C4-2B (cell line): Measurements from ENCODE around the gene ELMO3.

ENCODE experiments used
- H3K27ac ChIP-seq: fragments of 450-650 bp; 2 replicates; pipeline ENCODE4 v1.5.1; 2017
- ZFX ChIP-seq: fragments of 450-650 bp; IDR thresholded peaks from 2 replicates; pipeline ENCODE4 v1.6.1; 2017
- TF ChIP-seq, protein P1 (sequence below): fragments of 450-650 bp; conservative IDR thresholded peaks from 2 replicates; pipeline ENCODE4 v1.5.1; 2017; ENCODE audit warnings: mild to moderate bottlenecking

Gene ELMO3, protein sequence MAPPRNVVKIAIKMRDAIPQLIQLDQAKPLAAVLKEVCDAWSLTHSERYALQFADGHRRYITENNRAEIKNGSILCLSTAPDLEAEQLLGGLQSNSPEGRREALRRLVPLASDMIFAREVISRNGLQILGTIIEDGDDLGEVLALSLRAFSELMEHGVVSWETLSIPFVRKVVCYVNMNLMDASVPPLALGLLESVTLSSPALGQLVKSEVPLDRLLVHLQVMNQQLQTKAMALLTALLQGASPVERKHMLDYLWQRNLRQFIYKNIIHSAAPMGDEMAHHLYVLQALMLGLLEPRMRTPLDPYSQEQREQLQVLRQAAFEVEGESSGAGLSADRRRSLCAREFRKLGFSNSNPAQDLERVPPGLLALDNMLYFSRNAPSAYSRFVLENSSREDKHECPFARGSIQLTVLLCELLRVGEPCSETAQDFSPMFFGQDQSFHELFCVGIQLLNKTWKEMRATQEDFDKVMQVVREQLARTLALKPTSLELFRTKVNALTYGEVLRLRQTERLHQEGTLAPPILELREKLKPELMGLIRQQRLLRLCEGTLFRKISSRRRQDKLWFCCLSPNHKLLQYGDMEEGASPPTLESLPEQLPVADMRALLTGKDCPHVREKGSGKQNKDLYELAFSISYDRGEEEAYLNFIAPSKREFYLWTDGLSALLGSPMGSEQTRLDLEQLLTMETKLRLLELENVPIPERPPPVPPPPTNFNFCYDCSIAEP

DNA sequence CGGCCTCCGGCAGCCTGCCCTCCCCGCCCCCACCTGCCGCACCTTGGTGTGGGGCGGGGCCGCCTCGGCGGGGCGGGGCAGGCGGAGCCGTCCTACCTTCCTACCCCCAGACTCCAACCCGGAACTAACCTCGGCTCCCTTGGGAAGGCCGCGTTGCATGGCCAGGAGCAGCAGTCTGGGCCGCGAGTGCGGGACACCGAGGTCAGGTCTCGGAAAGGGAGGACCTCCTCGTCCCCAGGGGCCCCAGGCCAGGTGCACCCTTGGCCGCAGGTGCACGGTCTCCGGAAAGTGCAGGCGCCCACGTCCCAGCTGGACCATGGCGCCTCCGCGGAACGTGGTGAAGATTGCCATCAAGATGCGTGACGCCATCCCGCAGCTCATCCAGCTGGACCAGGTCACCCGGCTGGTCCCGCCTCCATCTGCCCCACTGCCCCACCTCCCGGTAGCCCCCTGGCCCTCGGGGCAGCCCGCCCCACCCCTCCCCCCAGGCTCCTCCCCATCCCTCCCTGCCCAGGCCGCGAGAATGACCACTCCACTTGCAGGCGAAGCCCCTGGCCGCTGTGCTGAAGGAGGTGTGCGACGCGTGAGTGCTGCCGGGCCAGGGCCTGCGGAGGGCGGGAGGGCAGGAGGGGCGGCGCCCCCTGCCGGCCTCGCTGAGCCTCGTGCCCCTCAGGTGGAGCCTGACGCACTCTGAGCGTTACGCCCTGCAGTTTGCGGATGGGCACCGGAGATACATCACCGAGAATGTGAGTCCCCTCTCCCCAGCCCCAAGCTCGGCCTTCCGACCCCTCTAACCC is at the start of gene ELMO3:
ELMO3 (plus strand) TSS at position 121 of the 797 bp plus-strand sequence; CDS start at position 317, 196 bp downstream.
- H3K27ac ChIP-seq = peak within 1 kb of the TSS; percentile 84
- TF ChIP-seq, protein P1, sequence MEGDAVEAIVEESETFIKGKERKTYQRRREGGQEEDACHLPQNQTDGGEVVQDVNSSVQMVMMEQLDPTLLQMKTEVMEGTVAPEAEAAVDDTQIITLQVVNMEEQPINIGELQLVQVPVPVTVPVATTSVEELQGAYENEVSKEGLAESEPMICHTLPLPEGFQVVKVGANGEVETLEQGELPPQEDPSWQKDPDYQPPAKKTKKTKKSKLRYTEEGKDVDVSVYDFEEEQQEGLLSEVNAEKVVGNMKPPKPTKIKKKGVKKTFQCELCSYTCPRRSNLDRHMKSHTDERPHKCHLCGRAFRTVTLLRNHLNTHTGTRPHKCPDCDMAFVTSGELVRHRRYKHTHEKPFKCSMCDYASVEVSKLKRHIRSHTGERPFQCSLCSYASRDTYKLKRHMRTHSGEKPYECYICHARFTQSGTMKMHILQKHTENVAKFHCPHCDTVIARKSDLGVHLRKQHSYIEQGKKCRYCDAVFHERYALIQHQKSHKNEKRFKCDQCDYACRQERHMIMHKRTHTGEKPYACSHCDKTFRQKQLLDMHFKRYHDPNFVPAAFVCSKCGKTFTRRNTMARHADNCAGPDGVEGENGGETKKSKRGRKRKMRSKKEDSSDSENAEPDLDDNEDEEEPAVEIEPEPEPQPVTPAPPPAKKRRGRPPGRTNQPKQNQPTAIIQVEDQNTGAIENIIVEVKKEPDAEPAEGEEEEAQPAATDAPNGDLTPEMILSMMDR = peak; percentile 88
- TF ChIP-seq ZFX = peak; percentile 50; the same call in 1 of the 2 replicates

DNA sequence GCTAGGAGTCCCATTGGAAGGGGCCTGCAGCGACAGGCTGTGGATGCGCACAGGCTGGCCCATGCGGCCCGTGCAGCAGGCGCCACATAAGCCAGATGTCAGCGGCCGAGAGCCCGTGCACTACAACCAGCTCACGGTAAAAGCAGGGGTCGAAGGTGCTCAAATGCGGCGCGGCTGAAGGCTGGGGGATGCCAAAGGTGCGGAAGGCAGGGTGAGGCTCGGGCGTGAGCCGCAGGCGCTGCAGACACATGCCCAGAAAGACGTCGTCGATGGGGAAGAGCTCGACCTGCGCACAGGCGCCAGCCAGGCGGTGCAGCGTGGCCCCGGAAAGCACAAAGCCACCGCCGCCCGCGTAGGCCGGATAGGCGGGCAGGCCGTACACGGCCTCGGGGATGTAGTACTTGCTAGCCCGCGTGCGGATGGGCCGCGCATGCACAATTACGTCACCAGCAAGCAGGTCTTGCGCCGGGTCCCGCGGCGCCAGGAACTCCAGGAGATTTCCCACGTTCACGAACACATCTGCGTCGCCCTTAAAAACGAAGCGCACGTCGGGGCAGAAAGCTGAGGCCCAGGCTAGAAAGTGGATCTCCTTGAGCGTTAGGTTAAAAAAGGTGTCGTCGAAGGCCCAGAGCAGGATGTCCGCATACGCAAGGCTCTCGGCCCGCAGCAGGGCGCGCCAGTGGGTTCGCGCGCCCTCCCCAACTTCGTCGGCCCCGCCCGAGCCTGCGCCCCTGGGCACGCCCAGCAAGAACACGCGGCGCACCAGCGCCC is 49.5 kb upstream of the ELMO3 start:
- H3K27ac ChIP-seq = no peak overlapping the region
- TF ChIP-seq ZFX = no peak
- TF ChIP-seq, protein P1 = no peak

DNA sequence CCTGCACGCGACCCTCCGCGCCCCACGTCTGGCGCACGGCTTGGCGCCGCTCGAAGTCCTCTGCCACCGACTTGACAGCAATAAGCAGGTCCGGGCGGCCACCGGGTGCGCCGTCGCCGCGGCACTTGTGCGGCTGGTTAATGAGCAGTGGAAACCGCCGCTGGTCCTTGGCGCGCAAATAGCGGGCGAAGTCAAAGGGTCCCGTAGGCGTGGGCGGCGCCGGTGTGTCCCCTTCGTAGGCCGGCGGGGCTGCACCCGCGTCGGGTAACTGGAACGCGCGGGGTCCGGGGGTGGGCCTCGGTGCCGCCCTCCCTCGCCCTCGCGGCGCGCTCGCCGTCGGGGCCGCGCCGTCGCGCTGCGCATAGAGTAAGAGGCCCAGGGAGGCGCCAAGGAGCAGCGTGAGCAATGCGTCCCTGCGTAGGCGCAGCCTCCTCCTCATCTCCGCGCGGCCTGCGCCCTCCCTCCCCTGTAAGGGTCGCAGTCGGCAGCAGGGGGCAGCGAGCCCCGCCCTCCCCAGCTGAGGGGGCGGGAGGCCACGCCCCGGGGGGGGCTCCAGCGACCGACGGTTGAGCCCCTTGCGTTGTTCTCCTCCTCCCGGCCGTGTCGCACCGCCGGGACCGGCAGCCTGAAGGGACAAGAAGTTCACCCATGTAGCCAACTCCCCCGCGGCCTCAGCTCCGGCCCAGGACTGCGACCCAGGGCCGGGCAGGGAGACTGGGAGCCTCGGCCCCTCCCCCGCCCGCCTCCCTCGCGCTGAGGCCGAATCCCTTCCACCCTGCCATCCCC is 48.7 kb upstream of the ELMO3 start:
- H3K27ac ChIP-seq = no peak overlapping the region
- TF ChIP-seq, protein P1 = no peak; the same call in 1 of the 2 replicates
- no peak for TF ChIP-seq ZFX

DNA sequence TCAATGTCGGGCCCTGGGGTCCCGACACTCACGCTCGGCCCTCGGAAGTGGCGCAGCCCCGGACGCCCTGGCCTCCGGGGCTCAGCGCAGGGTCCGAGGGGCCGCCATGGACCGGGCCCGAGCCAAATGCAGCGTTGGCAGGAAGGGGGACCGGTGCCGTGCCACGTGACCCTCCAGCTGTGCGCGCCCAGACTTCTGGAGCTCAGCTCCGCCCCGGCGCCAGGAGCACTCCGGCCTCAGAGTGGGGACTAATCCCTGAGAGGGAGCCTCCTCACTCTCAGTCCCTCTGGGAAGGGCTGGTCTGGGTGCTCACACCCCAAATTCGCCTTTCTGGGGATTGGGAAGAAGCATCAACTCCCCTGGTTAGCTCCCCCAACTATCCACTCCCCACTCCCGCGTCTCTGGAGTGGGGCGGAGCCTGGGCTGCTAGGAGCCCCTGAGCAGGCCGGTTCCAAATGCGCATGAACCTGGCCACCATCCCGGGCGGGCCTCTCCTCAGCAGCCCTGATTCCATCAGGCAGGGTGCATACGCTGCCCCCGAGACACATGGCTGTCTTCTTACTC is 48.0 kb upstream of the ELMO3 start, which contains the start of gene B3GNT9:
B3GNT9 (minus strand) TSS at position 166 of the 564 bp plus-strand sequence. CDS start 513 bp downstream, outside the sequence.
- H3K27ac ChIP-seq = no peak within 1 kb of the TSS
- TF ChIP-seq, protein P1 = no peak

DNA sequence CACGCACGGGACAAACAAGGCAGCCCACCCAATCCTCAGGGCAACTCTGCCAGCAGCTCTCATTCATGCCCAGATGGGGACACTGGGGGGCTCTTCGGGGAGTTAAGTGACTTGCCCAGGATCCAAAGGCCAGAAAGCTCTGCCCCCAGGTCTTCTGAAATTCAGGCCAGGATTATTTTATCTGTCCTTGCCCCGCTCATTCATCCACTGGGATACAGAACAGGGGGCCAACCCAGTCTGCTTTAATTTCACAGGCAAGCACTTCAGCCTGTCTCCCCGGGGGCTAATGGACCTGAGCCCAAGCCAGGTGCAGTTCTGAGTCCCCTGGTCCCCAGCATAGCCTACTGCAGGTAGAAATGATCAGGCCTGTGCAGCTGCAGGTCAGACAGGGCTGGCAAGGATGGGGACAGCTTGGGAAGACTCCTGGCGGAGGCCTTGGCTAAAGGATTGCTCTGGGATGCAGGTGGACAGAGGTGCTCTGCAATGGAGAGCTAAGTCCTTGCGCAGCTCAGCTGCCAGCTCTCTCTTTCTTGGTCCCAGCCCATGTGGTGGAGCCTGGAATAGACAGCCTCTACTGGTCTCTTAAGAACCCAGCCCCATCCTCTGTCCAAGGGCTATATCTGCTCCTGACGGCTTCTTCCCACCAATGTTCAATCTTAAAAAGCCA is 47.4 kb upstream of the ELMO3 start:
- no peak for TF ChIP-seq ZFX
- TF ChIP-seq, protein P1 = no peak
- H3K27ac ChIP-seq = no peak overlapping the region
